Skin of body (tissue), 2 donors: ENCODE results near the gene MAPK8. TPM values are rescaled to one million over a fixed set of nuclear protein-coding genes. Genes with fewer than 3 reads are reported as not detected.

Experiments
- DNase-seq: peaks from one replicate; lab custom pipeline; 2025; lab: John Stamatoyannopoulos, UW
- total RNA-seq: library from RNA; depleted of rRNA; stranded (reverse); fragments of >200 nt; gene quantifications from one replicate; pipeline ENCODE4 v1.2.3, GENCODE V29; 2014

MAPK8 gene
- total RNA-seq, 1 donor from 2014 or later: 51.5 TPM

DNA sequence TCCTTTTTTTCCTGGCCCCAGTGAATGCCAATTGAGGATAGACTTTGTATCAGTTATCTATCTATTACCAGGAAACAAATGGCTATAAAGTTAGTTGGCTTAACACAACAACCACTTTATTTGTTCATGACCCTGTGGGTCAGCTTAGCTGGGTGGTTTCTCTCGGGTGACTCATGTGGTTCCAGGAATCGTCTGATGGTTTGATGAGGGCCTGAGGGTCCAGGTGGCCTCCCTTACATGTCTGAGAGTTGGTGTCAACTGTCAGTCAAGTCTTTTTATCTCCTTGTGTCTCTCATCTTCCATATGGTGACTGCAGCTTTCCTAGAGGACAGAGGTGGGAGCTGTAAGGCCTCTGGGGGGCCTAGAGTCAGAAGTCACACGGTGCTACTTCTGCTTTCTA, 15.3 kb upstream of the MAPK8 start:
- no peak for DNase-seq

- no peak for DNase-seq
Observed at GRCh38 chr10:48292616-48293015, 13.9 kb upstream of the MAPK8 start.

- DNase-seq: no peak
Observed at GRCh38 chr10:48294431-48294830, 12.0 kb upstream of the MAPK8 start.

DNA sequence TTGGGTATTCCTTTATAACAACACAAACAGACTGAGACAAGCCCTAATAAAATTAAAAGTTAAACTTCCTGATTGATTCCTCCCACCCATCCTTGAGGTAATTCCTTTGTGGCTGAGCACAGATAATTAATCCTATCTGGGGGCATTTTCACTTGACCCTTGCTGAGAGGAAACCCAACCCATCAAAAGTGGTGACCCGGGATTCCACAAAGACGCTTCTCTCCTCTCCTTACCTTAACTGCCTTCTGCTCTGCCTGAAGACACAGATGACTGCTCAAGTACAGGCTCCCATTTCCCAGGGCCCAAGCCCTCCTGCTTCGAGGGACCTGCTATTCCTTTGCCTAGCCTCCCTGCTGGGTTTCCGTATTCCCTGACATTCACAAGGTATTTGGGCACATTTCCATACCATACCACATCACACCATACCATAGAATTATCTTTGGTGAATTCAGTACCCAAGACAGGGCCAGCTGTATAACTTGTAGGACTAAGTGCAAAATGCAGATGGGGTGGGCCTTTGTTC, 9.8 kb upstream of the MAPK8 start:
- no peak for DNase-seq

- no peak for DNase-seq
Observed at GRCh38 chr10:48299066-48299465, 7.4 kb upstream of the MAPK8 start.

DNA sequence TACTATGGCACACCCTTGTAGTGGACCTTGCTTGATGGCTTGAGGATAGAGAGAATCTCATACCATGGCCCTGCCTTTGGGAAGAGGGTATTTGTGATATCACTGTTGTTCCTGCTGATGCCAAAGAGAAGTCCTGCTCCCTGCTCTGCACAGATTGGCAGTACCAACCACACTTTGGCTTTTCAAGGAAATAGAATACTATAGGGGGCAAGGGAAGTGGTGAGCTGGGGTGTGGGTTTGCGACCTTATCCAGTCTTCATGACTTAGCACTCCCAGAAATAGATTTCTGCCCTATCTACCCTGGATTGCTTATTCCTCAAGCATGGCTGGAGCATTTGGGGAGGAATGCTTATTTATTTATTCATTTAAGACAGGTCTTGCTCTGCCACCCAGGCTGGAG, 6.8 kb upstream of the MAPK8 start:
- no peak for DNase-seq

DNA sequence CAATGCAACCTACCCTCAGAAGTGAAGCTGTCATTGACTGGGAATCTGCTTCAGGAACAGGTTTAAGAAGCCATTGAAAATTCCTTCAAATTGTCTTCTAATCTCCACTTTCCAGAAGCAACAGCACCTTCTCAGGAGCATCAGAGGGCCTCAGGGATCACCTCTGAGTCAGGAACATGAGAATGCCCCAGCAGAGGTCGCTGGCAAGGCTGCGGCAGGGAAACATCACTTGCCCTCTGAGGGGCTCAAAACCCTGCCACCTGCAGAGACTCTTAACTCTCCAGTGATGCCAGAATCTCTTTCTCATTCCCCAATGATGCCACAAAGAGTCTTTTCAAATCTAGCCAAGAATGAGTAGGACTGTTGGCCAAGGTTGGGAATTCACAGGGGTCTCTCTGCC, 5.9 kb upstream of the MAPK8 start:
- no peak for DNase-seq

- DNase-seq: no peak
Observed at GRCh38 chr10:48302515-48303476, 3.7 kb upstream of the MAPK8 start.

DNA sequence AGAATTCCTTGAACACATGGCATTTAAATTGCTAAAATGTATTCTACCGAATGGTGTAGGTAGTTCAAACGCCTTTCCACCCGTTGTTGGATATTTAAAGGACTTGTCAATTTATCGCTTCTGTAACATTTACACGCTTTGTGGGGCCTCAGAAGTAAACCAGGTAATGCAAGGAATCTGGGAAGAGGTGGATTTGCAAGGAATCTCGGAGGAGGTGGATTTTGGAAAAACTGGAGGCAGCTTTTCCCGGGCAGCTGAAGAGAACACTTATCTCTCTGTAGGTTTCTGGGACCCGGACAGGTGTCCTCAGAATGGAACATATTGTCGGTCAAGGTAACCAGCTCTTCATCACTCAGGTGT, 592 bp upstream of the MAPK8 start:
- no peak for DNase-seq

DNA sequence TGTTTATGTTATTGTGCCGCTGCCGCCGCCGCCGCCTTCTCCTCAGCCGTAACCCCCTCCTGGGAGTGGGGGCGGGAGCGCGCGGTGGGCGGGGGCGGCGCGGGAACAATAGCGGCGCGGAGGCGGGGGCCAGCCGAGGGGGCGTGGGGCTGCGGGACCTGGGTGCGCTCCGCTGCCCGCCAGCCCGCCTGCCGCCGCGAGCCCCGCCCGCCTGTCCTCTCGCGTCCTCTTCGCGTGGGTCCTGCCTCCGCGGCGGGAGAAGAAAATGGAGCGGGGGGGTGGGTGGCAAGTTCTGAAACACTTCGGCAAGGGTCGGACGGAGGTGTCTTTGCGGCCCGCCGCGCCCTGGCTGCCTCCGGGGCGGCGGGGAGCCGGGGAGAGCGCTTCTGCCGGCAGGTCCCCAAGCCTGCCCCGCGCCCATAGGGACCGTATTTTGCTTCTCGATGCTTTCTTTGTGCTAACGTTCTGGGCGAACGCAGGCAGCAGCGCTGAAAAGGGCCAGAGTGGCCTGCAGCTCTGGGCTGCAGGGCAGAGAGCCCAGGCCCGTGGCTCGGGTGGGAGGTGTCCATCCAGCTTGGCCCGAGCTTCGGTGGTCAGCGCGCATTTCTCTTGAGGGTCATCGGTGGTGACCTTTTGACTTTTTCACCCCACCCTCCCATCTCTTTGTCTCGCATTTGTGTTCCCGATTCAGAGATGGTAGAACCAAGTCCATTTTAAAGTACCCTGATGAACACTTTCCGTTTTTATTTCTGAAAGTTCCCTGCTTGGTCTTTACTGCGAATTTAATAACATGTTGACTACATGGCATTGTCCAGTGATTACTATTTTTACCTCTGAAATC, 613 bp downstream of the MAPK8 start:
- peak; percentile 46 for DNase-seq

DNA sequence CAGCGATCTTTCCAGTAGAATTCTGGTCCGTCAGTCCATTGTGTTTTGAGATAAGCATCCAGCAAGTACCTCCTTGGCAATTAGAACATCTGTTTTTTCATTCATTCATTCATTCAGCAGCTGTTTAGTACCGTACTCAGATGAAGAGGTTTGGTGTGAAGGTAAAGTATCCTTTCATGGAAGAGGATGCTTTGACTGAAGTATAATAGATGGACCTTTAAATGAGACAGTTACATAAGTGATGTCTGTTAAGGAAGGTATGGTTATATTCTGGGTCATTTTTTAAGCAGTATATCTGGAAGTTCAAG, 1.2 kb downstream of the MAPK8 start:
- no peak for DNase-seq

DNA sequence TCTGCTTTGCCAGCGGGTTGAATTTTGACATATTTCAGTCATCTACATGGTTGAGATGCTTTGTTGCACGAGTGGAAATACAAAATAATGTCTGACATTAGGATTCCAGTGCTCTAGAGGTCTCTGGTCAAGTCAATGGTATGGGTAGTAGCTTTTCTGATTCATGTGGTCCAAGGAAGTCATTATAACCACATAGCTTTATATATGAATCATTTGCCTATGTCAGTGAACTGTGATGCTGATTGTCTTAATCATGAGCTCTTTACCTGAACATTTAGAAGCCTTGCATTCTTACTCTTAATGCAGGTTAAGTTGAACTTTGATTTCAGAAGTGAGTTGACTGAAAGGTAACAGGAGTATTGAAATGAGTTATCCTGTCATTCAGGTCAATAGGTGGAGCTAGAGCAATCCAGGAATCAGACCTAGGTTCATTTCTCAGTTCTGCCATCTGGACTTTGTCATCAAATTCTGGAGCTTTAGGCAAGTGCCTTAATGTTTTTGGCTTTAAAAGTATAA, 3.3 kb downstream of the MAPK8 start:
- DNase-seq: no peak

DNA sequence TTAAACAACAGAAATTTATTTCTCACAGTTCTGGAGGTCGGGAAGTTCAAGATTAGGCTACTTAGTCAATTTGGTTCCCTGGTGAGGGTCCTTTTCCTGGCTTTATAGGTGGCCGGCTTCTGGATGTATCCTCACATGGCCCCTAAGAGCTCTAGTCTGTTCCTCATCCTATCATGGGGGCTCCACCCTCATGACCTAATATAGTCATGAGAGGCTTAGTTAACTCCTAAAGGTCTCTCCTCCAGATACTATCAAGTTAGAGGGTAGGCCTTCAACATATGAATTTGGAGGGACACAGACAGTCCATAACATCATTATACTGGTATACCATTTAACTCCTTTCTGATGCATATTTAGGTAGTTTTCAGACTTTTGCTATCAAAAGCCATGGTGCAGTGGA, 7.6 kb downstream of the MAPK8 start:
- no peak for DNase-seq

GRCh38 chr10:48316236-48316635, 9.8 kb downstream of the MAPK8 start:
- no peak for DNase-seq

DNA sequence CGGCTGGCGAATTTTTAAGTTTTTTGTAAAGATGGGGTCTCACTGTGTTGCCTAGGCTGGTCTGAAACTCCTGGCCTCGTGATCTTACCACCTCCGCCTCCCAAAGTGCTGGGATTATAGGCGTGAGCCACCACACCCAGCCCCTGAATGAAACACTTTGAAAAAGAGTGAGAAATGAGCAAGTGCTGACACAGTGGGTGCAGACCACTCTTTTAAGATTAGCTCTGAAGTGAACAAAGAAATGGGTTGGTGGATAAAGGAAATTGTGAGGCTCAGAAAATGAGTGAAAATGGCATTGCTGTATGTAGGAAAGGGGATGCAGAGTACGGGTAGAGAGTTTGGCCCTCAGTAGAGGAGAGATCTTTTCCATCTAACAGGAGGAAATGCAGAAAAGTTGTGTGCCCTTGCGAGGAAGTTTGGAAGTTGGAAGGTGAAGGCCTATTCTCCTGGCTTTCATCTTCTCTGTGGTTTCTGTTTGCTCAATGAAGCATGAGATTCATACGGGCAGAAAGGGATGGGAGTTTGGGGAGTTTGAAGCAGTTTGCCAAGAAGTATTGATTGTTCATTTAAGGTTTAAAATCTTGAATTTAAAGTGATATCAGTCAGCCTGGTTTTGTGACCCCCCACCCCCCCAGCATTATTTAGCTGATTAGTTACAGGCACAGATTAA, 11.0 kb downstream of the MAPK8 start:
- DNase-seq: no peak

DNA sequence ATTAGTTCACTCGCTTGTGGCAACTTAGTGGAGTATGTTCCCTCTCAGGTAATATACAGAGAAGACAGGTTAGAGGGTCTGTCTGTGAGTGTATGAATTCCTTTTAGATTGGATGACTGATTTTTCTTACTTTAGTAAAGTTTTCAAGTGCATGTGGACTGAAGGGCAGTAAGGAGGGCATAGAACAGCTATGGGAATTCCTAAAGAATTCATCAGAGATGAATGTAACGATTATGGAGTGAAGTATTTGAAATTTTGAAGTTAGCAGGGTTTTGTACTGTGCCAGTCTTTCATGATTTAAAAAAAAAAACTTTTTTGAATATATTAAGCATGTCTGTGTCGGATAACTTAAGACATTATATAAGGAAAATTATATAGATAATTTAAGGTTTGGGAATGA, 15.5 kb downstream of the MAPK8 start:
- DNase-seq: no peak

DNA sequence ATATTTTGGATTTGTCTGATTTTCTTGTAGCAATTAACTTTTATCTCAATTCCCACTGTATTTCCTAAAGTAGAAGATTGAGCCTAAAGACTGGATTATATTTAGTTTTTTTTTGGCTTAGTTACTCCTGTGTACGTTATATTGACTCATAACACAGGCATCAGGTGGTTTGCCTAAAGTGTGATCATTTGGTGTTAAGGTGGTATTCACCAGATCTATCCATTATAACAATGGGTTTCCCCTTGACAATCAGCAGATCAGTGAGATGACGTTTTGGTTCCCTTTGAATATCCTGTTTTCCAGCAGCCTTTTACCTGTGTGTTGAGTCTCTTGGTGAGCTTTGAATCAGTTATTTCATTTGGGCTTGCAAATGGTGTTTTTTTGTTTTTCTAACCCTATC, 18.1 kb downstream of the MAPK8 start:
- no peak for DNase-seq

DNA sequence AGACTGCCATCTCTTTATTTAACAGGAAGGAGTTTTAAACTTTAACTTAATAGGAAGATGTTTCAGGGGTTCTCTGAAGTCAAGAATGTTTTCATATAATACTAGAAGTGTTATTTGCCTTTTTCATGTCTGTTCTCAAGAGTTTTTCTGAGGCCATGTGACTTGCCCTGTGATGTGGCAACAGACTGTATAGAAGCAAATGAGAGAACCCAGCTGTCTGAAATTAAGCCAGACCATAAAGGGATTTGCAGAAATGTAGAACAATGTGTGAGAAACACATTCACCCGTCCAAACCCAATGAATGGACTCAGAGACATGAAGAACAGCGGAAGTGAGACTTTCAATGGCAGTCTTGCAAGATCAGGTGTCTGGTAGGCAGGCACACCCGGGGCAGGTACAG, 23.8 kb downstream of the MAPK8 start:
- DNase-seq: peak; percentile 53

- no peak for DNase-seq
Observed at GRCh38 chr10:48331436-48331835, 25.0 kb downstream of the MAPK8 start.

DNA sequence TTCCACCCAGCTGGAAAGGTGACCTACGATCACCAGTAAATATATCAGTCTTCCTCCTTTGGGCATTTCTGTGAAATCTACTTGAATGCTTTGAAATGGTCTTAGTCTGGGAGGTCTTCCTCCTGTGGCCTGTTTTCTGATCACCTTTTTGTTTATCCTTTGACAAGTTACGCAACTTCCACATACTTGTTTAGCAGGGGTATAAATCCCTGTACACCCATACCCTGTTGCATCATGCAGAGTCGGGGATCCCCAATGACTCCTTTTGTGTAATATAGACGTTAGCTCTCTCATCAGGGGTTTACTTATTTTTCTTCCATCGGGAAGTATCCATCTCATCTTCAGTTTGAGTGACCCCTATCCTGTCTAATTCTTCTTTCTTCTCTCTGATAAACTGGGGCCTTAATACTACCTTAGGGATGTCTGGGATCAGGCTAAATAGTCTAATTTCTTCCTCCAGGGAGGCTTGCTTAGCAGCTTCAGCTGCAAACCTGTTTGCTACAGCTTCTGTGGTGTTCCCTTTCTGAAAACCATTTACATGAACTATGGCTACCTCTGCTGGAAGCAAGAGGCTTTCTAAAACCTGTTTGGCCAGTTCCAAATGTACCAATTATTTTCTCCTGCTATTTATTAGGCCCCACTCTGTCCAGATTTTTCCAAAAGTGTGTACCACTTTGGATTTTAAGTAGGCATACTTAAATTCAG, 25.8 kb downstream of the MAPK8 start:
- DNase-seq: no peak

DNA sequence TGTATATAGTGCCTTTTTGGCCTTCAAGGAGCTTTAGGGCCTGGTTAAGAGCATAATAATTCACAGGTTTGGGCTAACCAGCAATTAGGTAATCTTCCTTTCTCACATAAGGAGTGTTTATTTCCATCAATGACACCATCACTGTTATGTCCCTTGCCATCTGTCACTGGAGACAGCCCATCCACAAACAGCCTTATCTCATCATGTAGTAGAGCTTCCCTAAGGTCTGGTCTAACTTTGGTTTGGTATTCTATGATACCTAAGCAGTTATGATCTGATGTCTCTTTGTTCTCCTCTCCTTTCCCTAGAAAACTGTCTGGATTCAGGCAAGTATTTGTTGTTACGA, 26.4 kb downstream of the MAPK8 start:
- no peak for DNase-seq
